Adipocyte (in vitro differentiated cells): ENCODE data around the gene FIZ1.

Experiments used
- DNase-seq: peaks from one replicate; pipeline ENCODE4 v3.0.0-alpha.2; 2015; ENCODE audit warnings: low read depth
- H3K27me3 ChIP-seq: replicated peaks from 2 replicates; pipeline ENCODE4 v1.7.0; 2013; ENCODE audit warnings: mild to moderate bottlenecking, low read length, moderate library complexity; ENCODE audit not compliant: control insufficient read depth, insufficient read depth
- H3K36me3 ChIP-seq: 2 replicates; pipeline ENCODE4 v1.7.0; 2013; ENCODE audit warnings: low read length, mild to moderate bottlenecking, moderate library complexity; ENCODE audit not compliant: control insufficient read depth, insufficient read depth, severe bottlenecking
- H3K4me1 ChIP-seq: 2 replicates; pipeline ENCODE4 v1.7.0; 2013; ENCODE audit warnings: mild to moderate bottlenecking, low read length, moderate library complexity; ENCODE audit not compliant: control insufficient read depth, insufficient read depth
- H3K4me3 ChIP-seq: 2 replicates; pipeline ENCODE4 v1.7.0; 2013; ENCODE audit warnings: mild to moderate bottlenecking, low read length, moderate library complexity
- H3K9ac ChIP-seq: 2 replicates; pipeline ENCODE4 v1.7.0; 2013; ENCODE audit warnings: mild to moderate bottlenecking, low read length, moderate library complexity
- H3K9me3 ChIP-seq: 2 replicates; pipeline ENCODE4 v1.7.0; 2013; ENCODE audit warnings: mild to moderate bottlenecking, low read length, moderate library complexity; ENCODE audit not compliant: control insufficient read depth

The FIZ1 gene

GRCh38 chr19:55554741-55555152, 44.6 kb downstream of the FIZ1 start:
- Histone ChIP-seq H3K36me3 (no peaks in the 10 kb centered on the region), H3K27me3 (peaks cover 5% of the 10 kb centered on the region), H3K4me1 (peaks cover 15% of the 10 kb centered on the region), H3K9ac (no peak overlapping the region), H3K4me3 (no peak overlapping the region), H3K9me3 (no peaks in the 10 kb centered on the region)
- no peak for DNase-seq

- Histone ChIP-seq H3K27me3 (peaks cover 5% of the 10 kb centered on the region), H3K4me1 (peaks cover 20% of the 10 kb centered on the region), H3K9ac (no peak overlapping the region), H3K9me3 (no peaks in the 10 kb centered on the region), H3K4me3 (no peak overlapping the region), H3K36me3 (no peaks in the 10 kb centered on the region)
- DNase-seq: no peak
These were observed 45.0 kb downstream of the FIZ1 start for GRCh38 chr19:55554302-55554701.

GRCh38 chr19:55553217-55554182, 45.8 kb downstream of the FIZ1 start:
- Histone ChIP-seq H3K9me3 (no peaks in the 10 kb centered on the region), H3K4me3 (no peak overlapping the region), H3K36me3 (no peaks in the 10 kb centered on the region), H3K27me3 (peaks cover 5% of the 10 kb centered on the region), H3K9ac (no peak overlapping the region), H3K4me1 (peaks cover 21% of the 10 kb centered on the region)
- peak; percentile 38 for DNase-seq

GRCh38 chr19:55552620-55553019, 46.7 kb downstream of the FIZ1 start:
- DNase-seq: peak; percentile 89
- H3K4me1 ChIP-seq: peaks cover 28% of the 10 kb centered on the region
- H3K4me3 ChIP-seq: no peak overlapping the region
- H3K9ac ChIP-seq: no peak overlapping the region
- no peaks in the 10 kb centered on the region for H3K36me3 ChIP-seq
- H3K9me3 ChIP-seq: no peaks in the 10 kb centered on the region
- H3K27me3 ChIP-seq: peaks cover 2% of the 10 kb centered on the region

- Histone ChIP-seq H3K9ac (no peak overlapping the region), H3K9me3 (no peaks in the 10 kb centered on the region), H3K36me3 (no peaks in the 10 kb centered on the region), H3K4me1 (peaks cover 31% of the 10 kb centered on the region), H3K27me3 (no peaks in the 10 kb centered on the region), H3K4me3 (no peak overlapping the region)
- DNase-seq: peak; percentile 27
These were observed 47.1 kb downstream of the FIZ1 start for GRCh38 chr19:55552206-55552605.

- H3K4me3 ChIP-seq: no peak overlapping the region
- DNase-seq: peak; percentile 19
- peaks cover 41% of the 10 kb centered on the region for H3K4me1 ChIP-seq
- no peaks in the 10 kb centered on the region for H3K36me3 ChIP-seq
- H3K9me3 ChIP-seq: no peaks in the 10 kb centered on the region
- H3K27me3 ChIP-seq: peaks cover 4% of the 10 kb centered on the region
- H3K9ac ChIP-seq: no peak overlapping the region
These were observed 49.0 kb downstream of the FIZ1 start for GRCh38 chr19:55550321-55550650.

GRCh38 chr19:55549500-55550320, 49.6 kb downstream of the FIZ1 start:
- Histone ChIP-seq H3K9ac (peak overlapping the region; percentile 52), H3K9me3 (no peaks in the 10 kb centered on the region), H3K36me3 (no peaks in the 10 kb centered on the region), H3K27me3 (peaks cover 7% of the 10 kb centered on the region), H3K4me1 (peaks cover 41% of the 10 kb centered on the region), H3K4me3 (peak overlapping the region; percentile 29)
- DNase-seq: peak; percentile 84

GRCh38 chr19:55546822-55547614, 52.3 kb downstream of the FIZ1 start:
- peak; percentile 54 for DNase-seq
- Histone ChIP-seq H3K27me3 (peaks cover 10% of the 10 kb centered on the region), H3K9ac (peak overlapping the region; percentile 83), H3K9me3 (no peaks in the 10 kb centered on the region), H3K4me1 (peaks cover 30% of the 10 kb centered on the region), H3K4me3 (peak overlapping the region; percentile 52), H3K36me3 (no peaks in the 10 kb centered on the region)

GRCh38 chr19:55546011-55546410, 53.3 kb downstream of the FIZ1 start:
- H3K9me3 ChIP-seq: peaks cover 3% of the 10 kb centered on the region
- no peak overlapping the region for H3K9ac ChIP-seq
- peaks cover 30% of the 10 kb centered on the region for H3K4me1 ChIP-seq
- peaks cover 10% of the 10 kb centered on the region for H3K27me3 ChIP-seq
- DNase-seq: no peak
- no peak overlapping the region for H3K4me3 ChIP-seq
- no peaks in the 10 kb centered on the region for H3K36me3 ChIP-seq

- no peak for DNase-seq
- no peak within 1 kb of the TSS for H3K9ac ChIP-seq
- no peak within 1 kb of the TSS for H3K4me3 ChIP-seq
- H3K36me3 ChIP-seq: no peaks in the 10 kb centered on the region
- H3K27me3 ChIP-seq: peaks cover 10% of the 10 kb centered on the region
- peaks cover 30% of the 10 kb centered on the region for H3K4me1 ChIP-seq
- peaks cover 3% of the 10 kb centered on the region for H3K9me3 ChIP-seq
These were observed 53.9 kb downstream of the FIZ1 start, which contains the start of gene SBK3 for GRCh38 chr19:55545443-55545842. TSS of gene SBK3 (minus strand) at chr19:55545543. CDS start at chr19:55545543, 0 bp downstream.
